H9 (cell line): ENCODE results near the gene BRWD1. TPM values are rescaled to one million over a fixed set of nuclear protein-coding genes. Genes with fewer than 3 reads are reported as not detected.

Source experiments
- DNase-seq: peaks from one replicate; pipeline ENCODE4 v3.0.0-alpha.2; 2017
- H2AFZ ChIP-seq: one replicate; pipeline ENCODE4 v1.6.1; 2013; ENCODE audit warnings: mild to moderate bottlenecking, low read length, control low read depth, moderate library complexity
- H2AK5ac ChIP-seq: 2 replicates; pipeline ENCODE4 v1.6.1; 2013; ENCODE audit warnings: low read length, control low read depth, mixed read lengths; ENCODE audit not compliant: insufficient read length
- H2BK120ac ChIP-seq: one replicate; pipeline ENCODE4 v1.6.1; 2013; ENCODE audit warnings: low read depth, mild to moderate bottlenecking, low read length, control low read depth, inconsistent platforms; ENCODE audit not compliant: poor library complexity, severe bottlenecking
- H2BK12ac ChIP-seq: 2 replicates; pipeline ENCODE4 v1.6.1; 2013; ENCODE audit warnings: low read length, control low read depth, mixed read lengths, low read depth; ENCODE audit not compliant: insufficient read length
- H2BK15ac ChIP-seq: 2 replicates; pipeline ENCODE4 v1.6.1; 2013; ENCODE audit warnings: low read depth, low read length, control low read depth
- H2BK20ac ChIP-seq: one replicate; pipeline ENCODE4 v1.6.1; 2013; ENCODE audit warnings: low read depth, mild to moderate bottlenecking, low read length, control low read depth, inconsistent platforms; ENCODE audit not compliant: poor library complexity, severe bottlenecking
- H2BK5ac ChIP-seq: 2 replicates; pipeline ENCODE4 v1.6.1; 2013; ENCODE audit warnings: low read length, control low read depth, mixed read lengths; ENCODE audit not compliant: insufficient read length
- H3K14ac ChIP-seq: 2 replicates; pipeline ENCODE4 v1.6.1; 2013; ENCODE audit warnings: low read length, control low read depth; ENCODE audit not compliant: insufficient read depth
- H3K18ac ChIP-seq: 2 replicates; pipeline ENCODE4 v1.6.1; 2013; ENCODE audit warnings: low read depth, mild to moderate bottlenecking, mixed read lengths, low read length, control low read depth; ENCODE audit not compliant: insufficient read length
- H3K23ac ChIP-seq: 2 replicates; pipeline ENCODE4 v1.6.1; 2013; ENCODE audit warnings: low read length, control low read depth, mixed read lengths, low read depth; ENCODE audit not compliant: insufficient read length
- H3K23me2 ChIP-seq: 2 replicates; pipeline ENCODE4 v1.6.1; 2013; ENCODE audit warnings: low read depth, mild to moderate bottlenecking, mixed read lengths, low read length, control low read depth; ENCODE audit not compliant: insufficient read length, poor library complexity, severe bottlenecking
- H3K27ac ChIP-seq: 2 replicates; pipeline ENCODE4 v1.5.1; 2013; ENCODE audit warnings: low read length, control low read depth, mixed read lengths, low read depth; ENCODE audit not compliant: insufficient read length
- H3K27me3 ChIP-seq: 2 replicates; pipeline ENCODE4 v1.6.1; 2013; ENCODE audit warnings: low read length, control low read depth, inconsistent platforms; ENCODE audit not compliant: insufficient read depth
- H3K4ac ChIP-seq: 2 replicates; pipeline ENCODE4 v1.6.1; 2013; ENCODE audit warnings: low read depth, mild to moderate bottlenecking, control low read depth, inconsistent platforms, low read length, moderate library complexity
- H3K4me1 ChIP-seq: 2 replicates; pipeline ENCODE4 v1.6.1; 2013; ENCODE audit warnings: low read length, control low read depth, inconsistent platforms; ENCODE audit not compliant: insufficient read depth
- H3K4me2 ChIP-seq: 2 replicates; pipeline ENCODE4 v1.6.1; 2013; ENCODE audit warnings: low read length, control low read depth, mixed read lengths; ENCODE audit not compliant: insufficient read length, insufficient read depth
- H3K56ac ChIP-seq: 2 replicates; pipeline ENCODE4 v1.6.1; 2013; ENCODE audit warnings: low read depth, mild to moderate bottlenecking, mixed read lengths, low read length, control low read depth; ENCODE audit not compliant: insufficient read length
- H3K79me1 ChIP-seq: 2 replicates; pipeline ENCODE4 v1.6.1; 2013; ENCODE audit warnings: low read depth, mild to moderate bottlenecking, moderate library complexity, low read length, control low read depth, inconsistent platforms; ENCODE audit not compliant: insufficient read depth, poor library complexity, severe bottlenecking
- H3K79me2 ChIP-seq: 2 replicates; pipeline ENCODE4 v1.6.1; 2013; ENCODE audit warnings: low read length, control low read depth, inconsistent platforms; ENCODE audit not compliant: insufficient read depth
- H3K9ac ChIP-seq: 2 replicates; pipeline ENCODE4 v1.6.1; 2013; ENCODE audit warnings: low read length, control low read depth, mixed read lengths; ENCODE audit not compliant: insufficient read length; ENCODE audit errors: extremely low read depth
- H3K9me3 ChIP-seq: one replicate; pipeline ENCODE4 v1.6.1; 2013; ENCODE audit warnings: low read depth, low read length, inconsistent platforms; ENCODE audit not compliant: control insufficient read depth
- H3T11ph ChIP-seq: one replicate; pipeline ENCODE4 v1.6.1; 2013; ENCODE audit warnings: mild to moderate bottlenecking, low read length, control low read depth, inconsistent platforms
- H4K20me1 ChIP-seq: one replicate; pipeline ENCODE4 v1.6.1; 2013; ENCODE audit not compliant: control insufficient read depth, insufficient read length, insufficient read depth
- H4K5ac ChIP-seq: 2 replicates; pipeline ENCODE4 v1.6.1; 2013; ENCODE audit warnings: low read depth, mild to moderate bottlenecking, mixed read lengths, low read length, control low read depth; ENCODE audit not compliant: insufficient read length
- H4K8ac ChIP-seq: replicated peaks from 2 replicates; pipeline ENCODE4 v1.6.1; 2013; ENCODE audit warnings: low read length, control low read depth, mixed read lengths, low read depth; ENCODE audit not compliant: insufficient read length
- H4K91ac ChIP-seq: 2 replicates; pipeline ENCODE4 v1.6.1; 2013; ENCODE audit warnings: low read depth, mild to moderate bottlenecking, moderate library complexity, mixed read lengths, low read length, control low read depth; ENCODE audit not compliant: insufficient read length
- H3K27ac Mint-ChIP-seq, 3 experiments: 2 replicates in 2 of 3; 3 replicates in 1 of 3; pipeline ENCODE4 v1.8.0; 2020 to 2021; ENCODE audit warnings: mixed read lengths in 3 of 3, mild to moderate bottlenecking in 1 of 3, moderate library complexity in 1 of 3
- H3K27me3 Mint-ChIP-seq: 2 replicates; pipeline ENCODE4 v1.8.0; 2021; ENCODE audit warnings: low read depth, mild to moderate bottlenecking, moderate library complexity, mixed read lengths
- H3K36me3 Mint-ChIP-seq, 3 experiments: 2 replicates in 2 of 3; 3 replicates in 1 of 3; pipeline ENCODE4 v1.8.0; 2020 to 2021; ENCODE audit warnings: low read depth in 3 of 3, mixed read lengths in 3 of 3; ENCODE audit not compliant: insufficient read depth in 1 of 3
- H3K4me1 Mint-ChIP-seq, 2 experiments: 2 replicates each; pipeline ENCODE4 v1.8.0; 2020; ENCODE audit warnings: mixed read lengths in 2 of 2
- H3K4me3 Mint-ChIP-seq, 2 experiments: 2 replicates in 1 of 2; 3 replicates in 1 of 2; pipeline ENCODE4 v1.8.0; 2020 to 2021; ENCODE audit warnings: mild to moderate bottlenecking in 2 of 2, mixed read lengths in 2 of 2, moderate library complexity in 1 of 2
- H3K9me3 Mint-ChIP-seq, 2 experiments: 2 replicates in 1 of 2; 3 replicates in 1 of 2; pipeline ENCODE4 v1.8.0; 2020; ENCODE audit warnings: mild to moderate bottlenecking in 2 of 2, mixed read lengths in 2 of 2, moderate library complexity in 1 of 2
- CTCF ChIP-seq: fragments of 200-600 bp; sonication (generic); conservative IDR thresholded peaks from 3 replicates; pipeline ENCODE4 v1.8.0; 2021; ENCODE audit warnings: antibody characterized with exemption, mild to moderate bottlenecking
- WGBS: extraction: QIAGEN DNeasy Blood & Tissue Kit; methylation state at CpG from one replicate; pipeline ENCODE4 v1.1.7; 2013; ENCODE audit warnings: missing lambda C conversion rate, low lambda C conversion rate, mixed read lengths; ENCODE audit not compliant: insufficient read length; ENCODE audit errors: extremely low coverage; 5-methylcytosine and 5-hydroxymethylcytosine counted together
- total RNA-seq: library from RNA; stranded (reverse); gene quantifications from 2 replicates; pipeline ENCODE4 v1.2.1, GENCODE V29; 2021

Gene BRWD1
- total RNA-seq, 1 experiment from 2014 or later = 48.4 TPM

GRCh38 chr21:39327727-39328126 is 14.3 kb upstream of the BRWD1 start:
- Histone ChIP-seq H3K56ac (no peak overlapping the region), H3K18ac (no peak overlapping the region), H2BK15ac (no peak overlapping the region), H3K4me2 (no peak overlapping the region), H3K9me3 (no peaks in the 10 kb centered on the region), H2BK12ac (no peak overlapping the region), H2AFZ (no peak overlapping the region), H3K27me3 (no peaks in the 10 kb centered on the region), H2BK120ac (no peak overlapping the region), H3T11ph (no peak overlapping the region), H2BK20ac (no peak overlapping the region), H4K20me1 (peaks cover 2% of the 10 kb centered on the region), H3K79me2 (no peaks in the 10 kb centered on the region), H3K23ac (no peak overlapping the region), H4K91ac (no peak overlapping the region), H4K5ac (no peak overlapping the region), H3K23me2 (no peaks in the 10 kb centered on the region), H3K27ac (no peak overlapping the region), H2BK5ac (no peak overlapping the region), H3K4ac (no peak overlapping the region), H2AK5ac (no peak overlapping the region), H3K79me1 (no peaks in the 10 kb centered on the region), H3K14ac (no peak overlapping the region), H4K8ac (no peak overlapping the region), H3K4me1 (no peaks in the 10 kb centered on the region), H3K9ac (no peak overlapping the region)
- H3K4me1 Mint-ChIP-seq = peaks cover 16 to 21% of the 10 kb centered on the region in 2 experiments
- WGBS = no CpG with 5 or more reads among the region's 7 CpGs
- TF ChIP-seq CTCF = no peak
- no peak for DNase-seq
- peaks cover under 1% of the 10 kb centered on the region; the same call in 1 of the 2 replicates for H3K27me3 Mint-ChIP-seq
- H3K27ac Mint-ChIP-seq = no peak overlapping the region
- H3K36me3 Mint-ChIP-seq = no peaks in the 10 kb centered on the region
- H3K4me3 Mint-ChIP-seq = no peak overlapping the region
- peaks cover 3 to 4% of the 10 kb centered on the region in 2 experiments; a peak in 1 of 5 replicates for H3K9me3 Mint-ChIP-seq
